OCI-M1 (cell line): ENCODE data around the gene ZNF236.
"Not testable (repeated sequence)": the region's sequence is repeated elsewhere in the genome, so short reads cannot be mapped to it uniquely, and the experiment has no call there.

Experiments
- DNase-seq: peaks from one replicate; lab custom pipeline; 2025; lab: John Stamatoyannopoulos, UW

The ZNF236 gene

DNA sequence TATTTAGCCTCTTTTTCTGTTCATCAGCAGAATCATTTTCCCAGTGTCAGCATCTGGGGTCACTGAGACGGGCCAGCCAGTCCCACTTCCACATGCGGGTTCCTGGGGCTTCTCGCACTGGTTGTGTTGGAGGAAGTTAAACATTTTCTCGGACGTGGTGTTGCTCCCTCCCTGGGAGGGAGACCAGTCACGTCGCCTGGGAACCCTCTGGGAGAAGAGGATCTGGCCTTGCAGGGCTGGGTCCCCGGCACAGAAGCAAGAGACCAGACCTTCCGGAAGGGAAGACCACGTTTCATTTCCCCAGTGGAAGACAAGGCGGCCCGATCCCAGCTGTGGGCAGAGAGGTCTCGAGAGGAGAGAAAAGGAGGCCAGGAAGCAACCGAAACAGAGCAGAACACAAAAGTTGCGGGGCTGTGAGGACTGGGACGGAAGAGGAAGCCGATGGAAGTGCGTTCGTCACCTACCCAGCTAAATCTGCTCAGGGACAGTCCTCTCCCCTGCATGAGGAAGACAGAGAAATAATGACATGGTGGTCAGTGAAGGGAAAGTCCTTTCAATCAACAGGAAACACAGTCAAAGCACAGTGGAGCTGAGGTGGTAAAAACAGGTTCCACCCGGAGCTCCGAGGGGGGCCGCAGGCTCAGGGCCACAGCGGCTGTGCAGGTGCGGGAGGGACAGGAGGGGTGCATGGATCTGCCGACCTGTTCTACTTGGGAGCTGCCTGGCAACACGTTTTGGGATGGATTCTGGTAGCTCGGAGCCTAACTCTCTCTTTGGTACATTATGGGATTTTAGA is 165.9 kb downstream of the ZNF236 start:
- DNase-seq = no peak

- no peak for DNase-seq
Measured at GRCh38 chr18:76988827-76989646, 166.7 kb downstream of the ZNF236 start.

- no peak for DNase-seq
Measured at GRCh38 chr18:76989647-76990190, 167.4 kb downstream of the ZNF236 start.

- DNase-seq = not testable (repeated sequence)
Measured at GRCh38 chr18:76990343-76991020, 168.1 kb downstream of the ZNF236 start.

DNA sequence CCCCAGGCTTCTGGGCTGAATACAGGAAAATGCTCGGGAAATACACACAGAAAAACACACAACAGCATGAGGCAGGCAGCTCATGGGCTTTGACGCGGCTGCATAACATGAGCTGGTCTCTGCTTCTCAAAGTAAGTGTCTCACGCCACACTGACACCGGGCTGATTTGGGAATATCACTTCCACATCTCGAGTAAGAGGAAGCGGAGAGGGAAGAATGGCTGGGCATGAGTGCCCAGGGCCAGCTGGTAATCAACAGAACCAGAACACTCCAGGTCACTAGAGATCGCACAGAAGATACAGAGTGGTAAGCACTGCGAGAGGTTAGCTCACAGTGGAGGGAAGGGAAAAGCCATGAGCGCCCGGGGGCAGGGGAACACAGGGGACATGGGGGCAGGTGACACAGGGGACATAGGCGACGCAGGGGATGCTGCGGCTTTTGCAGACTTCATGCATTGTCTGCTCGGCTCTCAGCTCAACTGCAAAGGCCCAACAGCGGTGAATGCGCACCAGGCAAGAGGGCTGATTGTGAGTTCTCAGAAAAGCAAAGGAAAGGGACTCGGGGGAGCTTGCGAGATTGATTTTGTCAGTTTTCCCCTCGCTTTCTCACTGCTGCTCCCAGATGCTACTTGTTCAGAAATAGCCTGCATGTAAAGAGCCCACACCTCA is 168.8 kb downstream of the ZNF236 start:
- no peak for DNase-seq

GRCh38 chr18:76992226-76993084 is 170.1 kb downstream of the ZNF236 start:
- no peak for DNase-seq

- DNase-seq = no peak
Measured at GRCh38 chr18:76993085-76993382, 170.7 kb downstream of the ZNF236 start.

DNA sequence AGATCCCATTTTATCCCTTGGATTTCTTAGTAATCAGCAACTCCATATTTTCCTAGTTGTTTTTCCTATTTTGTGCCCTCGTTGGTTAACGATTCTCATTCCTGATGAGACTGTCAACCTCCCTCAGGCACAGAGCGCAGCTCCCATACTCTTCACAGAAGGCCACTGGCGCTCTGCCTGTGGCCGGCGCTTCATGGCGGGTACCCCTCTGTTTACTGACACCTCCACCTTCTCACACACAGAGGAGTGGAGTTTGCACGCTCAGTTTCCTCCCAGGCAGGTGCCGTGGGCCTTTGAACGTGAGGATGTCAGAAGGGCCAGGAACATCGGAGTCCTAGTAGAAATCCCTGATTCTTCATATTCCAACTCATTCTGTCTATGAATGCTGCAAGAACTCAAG is 171.2 kb downstream of the ZNF236 start:
- no peak for DNase-seq

DNA sequence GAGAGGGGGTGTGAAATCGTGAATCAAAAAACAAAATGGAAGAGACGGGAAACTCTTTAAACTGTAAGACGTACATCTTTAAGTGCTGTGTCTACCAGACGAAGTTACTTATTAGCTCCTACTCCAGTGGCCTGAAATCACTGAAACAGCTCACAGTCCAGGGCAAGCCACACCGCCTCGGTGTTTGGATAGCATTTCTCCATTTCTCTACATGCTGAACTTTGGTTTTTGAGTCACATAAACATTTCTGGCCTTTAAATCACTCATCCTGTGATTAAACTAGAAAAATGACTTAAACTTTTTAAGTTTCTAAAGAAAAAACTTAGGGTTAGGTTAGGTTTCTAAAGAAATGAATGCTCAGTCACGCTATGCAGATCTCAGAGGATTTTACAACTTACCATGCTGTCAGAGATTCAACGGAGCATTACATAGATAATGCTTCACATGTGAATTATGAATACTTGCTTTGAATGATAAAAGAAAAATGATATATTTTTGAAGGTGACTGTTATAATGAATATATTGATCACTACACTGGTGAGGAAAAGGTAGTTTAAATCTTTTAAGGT is 171.8 kb downstream of the ZNF236 start:
- no peak for DNase-seq

DNA sequence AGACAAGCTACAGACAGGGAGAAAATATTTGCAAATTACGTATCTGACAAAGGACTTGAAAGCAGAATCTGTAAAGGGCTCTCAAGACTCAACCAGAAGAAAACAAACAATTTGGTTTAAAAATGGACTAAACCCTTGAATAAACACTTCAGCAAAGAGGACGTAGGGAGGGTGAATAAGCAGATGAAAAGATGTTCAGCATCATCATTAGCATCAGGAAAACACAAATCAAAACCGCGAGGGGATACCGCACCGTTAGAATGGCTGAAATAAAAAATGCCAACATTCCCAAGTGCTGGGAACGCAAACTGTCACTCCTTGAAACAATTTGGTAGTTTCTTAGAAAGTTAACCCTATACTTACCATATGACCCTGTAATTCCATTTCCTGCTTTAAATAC is 173.5 kb downstream of the ZNF236 start:
- no peak for DNase-seq

- DNase-seq = no peak
Measured at GRCh38 chr18:76996429-76996828, 174.1 kb downstream of the ZNF236 start.

DNA sequence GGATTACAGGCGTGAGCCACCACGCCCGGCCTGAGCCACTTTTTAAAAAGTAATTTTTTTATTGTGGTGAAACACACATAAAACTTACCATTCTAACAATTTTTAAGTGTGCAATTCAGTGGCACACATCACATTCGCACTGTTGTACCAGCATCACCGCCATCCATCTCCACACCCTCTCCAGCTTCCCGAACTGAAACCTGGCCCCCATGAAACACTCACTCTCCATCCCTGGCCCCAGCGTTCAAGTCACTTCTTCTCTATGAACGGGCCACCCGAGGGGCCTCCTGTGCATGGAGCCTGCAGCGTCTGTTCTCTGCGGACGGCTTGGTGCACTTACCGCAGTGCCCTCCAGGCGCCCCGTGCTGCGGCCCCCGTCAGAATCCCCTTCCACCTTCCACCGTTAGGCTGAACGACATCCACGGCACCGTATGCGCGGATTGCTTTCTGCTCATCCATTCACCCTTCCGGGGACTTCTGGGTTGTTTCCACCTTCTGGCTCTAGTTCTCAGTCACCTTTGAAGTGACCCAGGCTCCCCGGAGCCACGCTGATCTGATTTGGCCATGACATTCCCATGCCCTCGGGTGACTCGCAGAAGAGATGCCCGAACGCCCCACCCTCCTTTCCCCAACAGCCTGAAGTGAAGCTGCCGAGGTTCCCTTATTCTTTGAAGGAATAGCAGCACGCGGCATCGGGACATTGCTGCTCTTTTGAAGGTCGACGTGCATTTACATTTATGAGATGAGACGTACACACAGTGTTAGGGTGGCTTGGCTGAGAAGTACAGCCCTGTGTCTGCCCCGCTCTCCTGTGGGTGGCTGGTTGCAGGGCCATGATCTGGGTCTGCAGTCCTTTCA is 175.8 kb downstream of the ZNF236 start:
- DNase-seq = no peak

DNA sequence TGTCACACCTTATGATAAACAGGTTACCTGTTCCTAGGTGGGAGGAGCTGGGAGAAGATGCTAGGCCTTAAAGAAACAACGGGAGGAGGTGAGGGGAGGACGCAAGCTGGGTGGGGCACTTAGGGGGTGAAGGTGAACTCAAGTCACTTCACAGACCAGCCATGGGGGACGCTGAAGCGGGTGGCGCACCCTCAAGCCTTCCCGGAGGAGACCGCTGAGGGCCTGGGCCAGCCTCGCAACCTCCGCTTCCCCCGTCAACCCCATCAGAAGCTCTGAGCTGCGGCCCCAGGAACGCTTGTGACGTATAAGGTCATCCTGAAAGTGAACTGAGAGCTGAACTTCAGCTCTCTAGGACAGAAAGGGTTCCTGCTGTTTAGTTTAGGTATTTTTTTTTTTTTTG is 176.7 kb downstream of the ZNF236 start:
- DNase-seq = no peak

GRCh38 chr18:77000527-77000926 is 178.2 kb downstream of the ZNF236 start:
- peak; percentile 60 for DNase-seq

- DNase-seq = no peak
Measured at GRCh38 chr18:77001041-77001440, 178.7 kb downstream of the ZNF236 start.

DNA sequence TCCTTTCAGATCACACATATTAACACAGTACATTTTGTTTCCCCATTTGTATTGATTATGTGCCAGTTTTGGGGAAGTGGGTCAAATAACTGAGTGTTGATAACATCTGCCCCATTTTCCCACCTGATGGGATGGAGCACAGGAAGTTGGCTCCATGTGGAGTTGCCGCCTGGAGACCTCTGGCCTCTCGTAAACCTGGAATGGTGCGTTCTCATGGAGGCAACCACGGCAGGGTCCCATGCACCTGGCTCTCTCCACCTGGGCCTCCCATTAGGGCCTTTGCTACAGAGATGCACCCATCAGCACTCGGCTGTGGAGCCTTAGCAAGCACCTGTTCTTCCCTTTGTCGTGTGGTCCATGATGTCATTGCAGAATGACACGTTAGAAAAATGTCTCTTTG is 179.6 kb downstream of the ZNF236 start:
- no peak for DNase-seq

DNA sequence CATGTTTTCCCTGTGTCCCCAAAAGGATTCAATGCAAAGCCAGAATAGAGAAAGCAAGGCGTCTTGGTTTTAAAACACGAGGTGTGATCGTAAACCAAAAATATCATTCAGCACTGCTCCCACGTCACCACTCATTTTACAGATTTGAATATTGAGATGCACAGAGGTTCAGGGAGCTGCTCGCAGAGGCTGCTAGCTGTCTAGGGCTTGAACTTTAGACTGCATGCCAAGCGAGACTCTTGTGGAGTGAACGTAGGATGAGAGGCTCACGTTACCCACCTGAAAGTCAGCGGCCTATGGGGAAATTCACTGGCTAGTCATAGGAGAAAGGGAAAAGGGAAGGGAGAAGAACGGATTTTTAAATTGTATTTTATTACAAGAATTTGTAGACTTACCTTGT is 180.1 kb downstream of the ZNF236 start:
- no peak for DNase-seq

DNA sequence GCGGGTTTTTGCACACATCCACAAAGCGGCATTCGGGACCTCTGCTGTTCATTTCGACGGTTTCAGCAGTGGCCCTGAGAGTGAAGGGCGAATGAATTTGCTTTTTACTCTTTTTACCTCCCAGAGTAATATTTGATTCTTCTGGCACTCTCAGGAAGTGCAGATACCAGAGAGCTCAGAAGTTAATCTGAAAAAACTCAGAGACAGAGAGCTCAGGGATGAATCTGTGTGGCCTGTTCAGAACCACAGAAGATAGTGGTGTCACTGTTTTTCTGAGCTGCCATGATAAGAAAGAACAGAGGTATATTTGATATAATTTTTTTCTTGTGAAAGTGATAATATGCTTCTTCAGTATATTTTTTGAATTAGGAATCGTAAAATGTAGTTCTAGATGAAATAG is 181.0 kb downstream of the ZNF236 start:
- DNase-seq = peak; percentile 30

- DNase-seq = peak; percentile 45
Measured at GRCh38 chr18:77004555-77005380, 182.4 kb downstream of the ZNF236 start.
